Endothelial cell of umbilical vein (primary cell): Measurements from ENCODE around the gene YWHAG.

ENCODE experiments used
- CTCF ChIP-seq, 2 donors: IDR thresholded peaks; 1 replicate in 1 of 2; 2 replicates in 1 of 2; pipeline ENCODE4 v1.5.1; 2011; ENCODE audit warnings: low read length in 2 of 2, mild to moderate bottlenecking in 2 of 2, moderate library complexity in 2 of 2, control low read depth in 1 of 2, inconsistent platforms in 1 of 2, low read depth in 1 of 2; ENCODE audit not compliant: insufficient read depth in 1 of 2; ENCODE audit errors: extremely low read depth in 1 of 2
- EZH2 ChIP-seq: IDR thresholded peaks from 2 replicates; pipeline ENCODE4 v1.6.1; 2012; ENCODE audit warnings: borderline replicate concordance, low read depth, mild to moderate bottlenecking, moderate library complexity, low read length, inconsistent platforms; ENCODE audit not compliant: severe bottlenecking
- JUN ChIP-seq: IDR thresholded peaks from 2 replicates; pipeline ENCODE4 v1.6.1; 2011; ENCODE audit warnings: borderline replicate concordance, low read depth; ENCODE audit not compliant: insufficient read length, insufficient read depth
- MAX ChIP-seq: IDR thresholded peaks from 2 replicates; pipeline ENCODE4 v1.6.1; 2011; ENCODE audit not compliant: insufficient read depth, insufficient read length
- MYC ChIP-seq: IDR thresholded peaks from one replicate; pipeline ENCODE4 v1.6.1; 2011; ENCODE audit warnings: mild to moderate bottlenecking, low read depth, low read length
- POLR2A ChIP-seq: IDR thresholded peaks from 2 replicates; pipeline ENCODE4 v1.6.1; 2012; ENCODE audit warnings: low read depth, mild to moderate bottlenecking, control low read depth, low read length
- POLR2AphosphoS5 ChIP-seq: IDR thresholded peaks from 2 replicates; pipeline ENCODE4 v1.6.1; 2012; ENCODE audit warnings: low read depth, mild to moderate bottlenecking, control low read depth, low read length, moderate library complexity; ENCODE audit not compliant: insufficient read depth

GRCh38 chr7:76400248-76400647, 41.5 kb upstream of the YWHAG start:
- no peak for TF ChIP-seq MAX
- TF ChIP-seq EZH2: no peak
- TF ChIP-seq CTCF (IDR thresholded peaks at IDR 0.05; ENCODE audit: extremely low read depth in 1 of 2, insufficient read depth in 1 of 2, low read depth in 1 of 2, low read length in 2 of 2): no peak
- no peak for TF ChIP-seq POLR2AphosphoS5
- no peak for TF ChIP-seq POLR2A
- TF ChIP-seq MYC: no peak
- no peak for TF ChIP-seq JUN
